H1 (cell line): ENCODE results near the gene HEBP2. TPM values are rescaled to one million over a fixed set of nuclear protein-coding genes. Genes with fewer than 3 reads are reported as not detected.

Source experiments
- CTCF ChIA-PET: fragments of 300-600 bp; sonication (Branson Sonifier 250); formaldehyde crosslinking; loops from one replicate; lab custom pipeline; 2021; ENCODE audit not compliant: partially characterized antibody; lab: Charles Lee
- POLR2A ChIA-PET: fragments of 300-600 bp; sonication (Branson Sonifier 250); formaldehyde crosslinking; loops from one replicate; lab custom pipeline; 2021; ENCODE audit warnings: inconsistent platforms; ENCODE audit not compliant: partially characterized antibody; lab: Charles Lee
- DNase-seq, 2 experiments: peaks; one replicate each; pipeline versions ENCODE4 v3.0.0 to v3.0.0-alpha.2; 2010 to 2022; ENCODE audit warnings: low spot score in 2 of 2, low read depth in 1 of 2, mixed read lengths in 1 of 2
- FAIRE-seq: peaks from 2 replicates; lab custom pipeline; 2011; peaks lifted over from hg19 to GRCh38; lab: Jason Lieb, UNC
- H2AFZ ChIP-seq: 2 replicates; pipeline ENCODE4 v1.8.1; 2012; ENCODE audit warnings: low read length, inconsistent platforms
- H2AK5ac ChIP-seq: 2 replicates; pipeline ENCODE4 v1.6.1; 2013; ENCODE audit warnings: low read depth, low read length
- H2BK120ac ChIP-seq: replicated peaks from 2 replicates; pipeline ENCODE3; 2013; ENCODE audit warnings: low read depth, low read length, inconsistent platforms
- H2BK12ac ChIP-seq: 2 replicates; pipeline ENCODE4 v1.6.1; 2013; ENCODE audit warnings: low read depth, low read length
- H2BK15ac ChIP-seq: 2 replicates; pipeline ENCODE4 v1.6.1; 2013; ENCODE audit warnings: low read length
- H2BK20ac ChIP-seq: 2 replicates; pipeline ENCODE4 v1.6.1; 2013; ENCODE audit warnings: low read length
- H2BK5ac ChIP-seq: 2 replicates; pipeline ENCODE4 v1.6.1; 2013; ENCODE audit warnings: low read depth, low read length
- H3K14ac ChIP-seq: 2 replicates; pipeline ENCODE4 v1.6.1; 2013; ENCODE audit warnings: inconsistent platforms; ENCODE audit not compliant: insufficient read length
- H3K18ac ChIP-seq: 2 replicates; pipeline ENCODE4 v1.6.1; 2013; ENCODE audit warnings: low read length; ENCODE audit errors: extremely low read depth
- H3K23ac ChIP-seq: 2 replicates; pipeline ENCODE4 v1.6.1; 2013; ENCODE audit warnings: inconsistent platforms; ENCODE audit not compliant: insufficient read length
- H3K23me2 ChIP-seq: 2 replicates; pipeline ENCODE4 v1.6.1; 2013; ENCODE audit warnings: low read depth, low read length
- H3K27ac ChIP-seq: 2 replicates; pipeline ENCODE4 v1.6.1; 2011; ENCODE audit warnings: low read depth, low read length, inconsistent platforms
- H3K27me3 ChIP-seq, 4 experiments: replicated peaks in 1 of 4; 1 replicate in 1 of 4; 2 replicates in 3 of 4; pipeline versions ENCODE4 v1.6.1 to v1.8.1; 2011 to 2013; ENCODE audit warnings: low read length in 3 of 4, mild to moderate bottlenecking in 3 of 4, inconsistent platforms in 2 of 4, mixed read lengths in 2 of 4, moderate library complexity in 1 of 4; ENCODE audit not compliant: control insufficient read depth in 3 of 4, insufficient read depth in 3 of 4; ENCODE audit errors: extremely low read depth in 1 of 4
- H3K36me3 ChIP-seq, 4 experiments: 2 replicates each; pipeline versions ENCODE4 v1.6.1 to v1.8.1; 2011 to 2013; ENCODE audit warnings: mild to moderate bottlenecking in 4 of 4, low read length in 3 of 4, moderate library complexity in 2 of 4, control low read depth in 1 of 4, inconsistent platforms in 1 of 4; ENCODE audit not compliant: insufficient read depth in 4 of 4, control insufficient read depth in 2 of 4
- H3K4ac ChIP-seq: replicated peaks from 2 replicates; pipeline ENCODE3; 2013; ENCODE audit warnings: low read length, low read depth, mixed read lengths, inconsistent platforms; ENCODE audit not compliant: insufficient read length
- H3K4me1 ChIP-seq, 4 experiments: replicated peaks in 1 of 4; 1 replicate in 1 of 4; 2 replicates in 3 of 4; pipeline versions ENCODE4 v1.6.1 to v1.8.1; 2011 to 2013; ENCODE audit warnings: low read length in 3 of 4, inconsistent platforms in 2 of 4, mixed read lengths in 1 of 4; ENCODE audit not compliant: insufficient read depth in 4 of 4, control insufficient read depth in 3 of 4
- H3K4me2 ChIP-seq, 2 experiments: 2 replicates each; pipeline versions ENCODE4 v1.6.1 to v1.8.1; 2011 to 2013; ENCODE audit warnings: low read depth in 2 of 2, low read length in 2 of 2, control low read depth in 1 of 2, inconsistent platforms in 1 of 2, mild to moderate bottlenecking in 1 of 2; ENCODE audit not compliant: insufficient read depth in 1 of 2
- H3K4me3 ChIP-seq, 4 experiments: fragments of 200-600, 300-600 bp in 1 of 4; sonication (generic), shearing (Covaris generic), sonication (Bioruptor Twin) in 1 of 4; 2 replicates each; pipeline versions ENCODE4 v1.5.1 to v1.8.1; 2011 to 2016; ENCODE audit warnings: low read length in 4 of 4, low read depth in 3 of 4, control low read depth in 2 of 4, inconsistent platforms in 2 of 4, mild to moderate bottlenecking in 2 of 4, mixed read lengths in 1 of 4, moderate library complexity in 1 of 4; ENCODE audit not compliant: insufficient read depth in 2 of 4; ENCODE audit errors: extremely low read depth in 1 of 4
- H3K56ac ChIP-seq: replicated peaks from 2 replicates; pipeline ENCODE3; 2013; ENCODE audit warnings: low read depth, mild to moderate bottlenecking, mixed read lengths, low read length, inconsistent platforms; ENCODE audit not compliant: insufficient read length
- H3K79me1 ChIP-seq: 2 replicates; pipeline ENCODE4 v1.6.1; 2013; ENCODE audit warnings: low read depth, low read length, control low read depth
- H3K79me2 ChIP-seq, 2 experiments: 2 replicates each; pipeline versions ENCODE4 v1.6.1 to v1.8.1; 2012 to 2013; ENCODE audit warnings: low read length in 2 of 2, mild to moderate bottlenecking in 2 of 2, inconsistent platforms in 1 of 2; ENCODE audit not compliant: insufficient read depth in 2 of 2, control insufficient read depth in 1 of 2
- H3K9ac ChIP-seq, 4 experiments: replicated peaks in 1 of 4; 1 replicate in 1 of 4; 2 replicates in 3 of 4; pipeline versions ENCODE4 v1.6.1 to v1.8.1; 2011 to 2013; ENCODE audit warnings: low read depth in 3 of 4, low read length in 3 of 4, control low read depth in 2 of 4, mild to moderate bottlenecking in 2 of 4, moderate library complexity in 2 of 4, inconsistent platforms in 1 of 4; ENCODE audit errors: extremely low read depth in 1 of 4
- H3K9me3 ChIP-seq, 2 experiments: 2 replicates each; pipeline versions ENCODE4 v1.6.1 to v1.8.1; 2012 to 2013; ENCODE audit warnings: mild to moderate bottlenecking in 2 of 2, moderate library complexity in 2 of 2, control low read depth in 1 of 2, inconsistent platforms in 1 of 2, low read depth in 1 of 2, low read length in 1 of 2, mixed read lengths in 1 of 2; ENCODE audit not compliant: insufficient read depth in 2 of 2
- H4K20me1 ChIP-seq, 2 experiments: replicated peaks in 1 of 2; 2 replicates each; pipeline versions ENCODE3 to v1.8.1; 2011 to 2013; ENCODE audit warnings: inconsistent platforms in 2 of 2, low read length in 2 of 2, mild to moderate bottlenecking in 1 of 2; ENCODE audit not compliant: insufficient read depth in 2 of 2, control insufficient read depth in 1 of 2
- H4K5ac ChIP-seq: 2 replicates; pipeline ENCODE4 v1.6.1; 2013; ENCODE audit warnings: low read length, low read depth, mixed read lengths, inconsistent platforms; ENCODE audit not compliant: insufficient read length
- H4K8ac ChIP-seq: 2 replicates; pipeline ENCODE4 v1.8.0; 2013; ENCODE audit warnings: mild to moderate bottlenecking, moderate library complexity, low read length, inconsistent platforms; ENCODE audit not compliant: insufficient read depth; ENCODE audit errors: extremely low read depth
- H4K91ac ChIP-seq: replicated peaks from 2 replicates; pipeline ENCODE3; 2013; ENCODE audit warnings: low read length, mixed read lengths, inconsistent platforms; ENCODE audit not compliant: insufficient read length
- ASH2L ChIP-seq: fragments of 200-600, 300-600 bp; sonication (generic); IDR thresholded peaks from one replicate; pipeline ENCODE4 v1.7.1; 2017; ENCODE audit warnings: low read length
- BCL11A ChIP-seq, 2 experiments: IDR thresholded peaks; one replicate each; pipeline ENCODE4 v1.6.1; 2011; ENCODE audit warnings: low read depth in 2 of 2, low read length in 2 of 2, mild to moderate bottlenecking in 2 of 2
- CHD1 ChIP-seq: IDR thresholded peaks from 2 replicates; pipeline ENCODE4 v1.6.1; 2012; ENCODE audit warnings: low read depth, low read length, improper control_type of control experiment
- CHD2 ChIP-seq: IDR thresholded peaks from 2 replicates; pipeline ENCODE4 v1.6.1; 2012; ENCODE audit warnings: low read length, improper control_type of control experiment
- EP300 ChIP-seq, 2 experiments: IDR thresholded peaks; 1 replicate in 1 of 2; 2 replicates in 1 of 2; pipeline ENCODE4 v1.6.1; 2011 to 2012; ENCODE audit warnings: low read depth in 2 of 2, low read length in 2 of 2, mild to moderate bottlenecking in 2 of 2, borderline replicate concordance in 1 of 2, inconsistent platforms in 1 of 2, moderate library complexity in 1 of 2
- HDAC6 ChIP-seq: IDR thresholded peaks from one replicate; pipeline ENCODE4 v1.7.1; 2012; ENCODE audit warnings: low read depth, mild to moderate bottlenecking, inconsistent platforms, low read length, moderate library complexity
- KDM1A ChIP-seq: fragments of 200-600, 300-600 bp; sonication (generic); IDR thresholded peaks from 2 replicates; pipeline ENCODE4 v1.7.1; 2016; ENCODE audit warnings: mild to moderate bottlenecking, low read length, borderline replicate concordance
- POLR2A ChIP-seq, 2 experiments: IDR thresholded peaks; 1 replicate in 1 of 2; 2 replicates in 1 of 2; pipeline ENCODE4 v1.6.1; 2011; ENCODE audit warnings: low read depth in 2 of 2, low read length in 2 of 2, mild to moderate bottlenecking in 2 of 2; ENCODE audit errors: control extremely low read depth in 1 of 2
- POU5F1 ChIP-seq: IDR thresholded peaks from 2 replicates; pipeline ENCODE4 v1.6.1; 2011; ENCODE audit warnings: low read depth, mild to moderate bottlenecking, low read length, moderate library complexity
- SP4 ChIP-seq: IDR thresholded peaks from 2 replicates; pipeline ENCODE4 v1.6.1; 2012; ENCODE audit warnings: low read length, inconsistent platforms
- TAF1 ChIP-seq: IDR thresholded peaks from 2 replicates; pipeline ENCODE4 v1.6.1; 2011; ENCODE audit warnings: mild to moderate bottlenecking, low read depth, low read length
- TAF7 ChIP-seq: optimal IDR thresholded peaks from 2 replicates; pipeline ENCODE3; 2011; ENCODE audit warnings: low read depth, mild to moderate bottlenecking, inconsistent platforms, low read length, moderate library complexity, borderline replicate concordance
- WGBS, 2 experiments: shearing (Covaris generic) in 1 of 2; methylation state at CpG; one replicate each; pipeline versions ENCODE4 v1.1.6 to v1.1.7; 2013 to 2015; ENCODE audit warnings: low lambda C conversion rate in 2 of 2, mixed read lengths in 2 of 2, inconsistent platforms in 1 of 2, low coverage in 1 of 2, missing lambda C conversion rate in 1 of 2; ENCODE audit not compliant: insufficient replicate concordance in 2 of 2, insufficient coverage in 1 of 2, insufficient read length in 1 of 2; ENCODE audit errors: extremely low coverage in 1 of 2, missing lambda C conversion rate in 1 of 2; 5-methylcytosine and 5-hydroxymethylcytosine counted together
- polyA plus RNA-seq, 7 experiments: library from polyadenylated mRNA; depleted of rRNA in 3 of 7; stranded (reverse) in 5 of 7; unstranded in 2 of 7; fragments of >200 nt in 5 of 7; fragments of 200-250 nt in 2 of 7; gene quantifications; 1 replicate in 5 of 7; 2 replicates in 1 of 7; 4 replicates in 1 of 7; pipeline versions ENCODE4 v1.2.1 to v1.2.3, GENCODE V29; 2011 to 2013; ENCODE audit warnings: missing spikeins in 2 of 7, mixed read lengths in 2 of 7
- total RNA-seq: library from RNA; stranded (reverse); fragmentation: NEBNext Ultra II Directional; extraction: Animal tissue kit (Norgen Biotek cat#: 25700); gene quantifications from 2 replicates; pipeline ENCODE4 v1.2.1, GENCODE V29; 2021

Gene HEBP2
- total and polyA plus RNA-seq, 2 of the 8 experiments (the other 6 are each of a cell fraction or from before 2014, with no cell fraction given): 6.5 to 37.9 TPM

- Histone ChIP-seq H3K9me3 (no peaks in the 10 kb centered on the region), H4K91ac (no peak overlapping the region), H3K4ac (no peak overlapping the region), H2BK120ac (no peak overlapping the region), H2BK15ac (no peak overlapping the region), H3K79me2 (no peaks in the 10 kb centered on the region), H4K5ac (no peak overlapping the region), H2BK5ac (no peak overlapping the region), H4K8ac (no peak overlapping the region), H2AK5ac (no peak overlapping the region), H3K4me2 (no peak overlapping the region), H3K23ac (no peak overlapping the region), H3K56ac (no peak overlapping the region), H3K14ac (no peak overlapping the region), H3K27ac (no peak overlapping the region), H2AFZ (no peak overlapping the region), H2BK20ac (no peak overlapping the region), H3K4me3 (no peak overlapping the region), H3K4me1 (peaks cover 0 to 4% (median 1%) of the 10 kb centered on the region in 4 experiments; a peak in 3 of 7 replicates), H2BK12ac (no peak overlapping the region), H3K23me2 (no peaks in the 10 kb centered on the region), H3K79me1 (no peaks in the 10 kb centered on the region), H4K20me1 (no peaks in the 10 kb centered on the region), H3K9ac (no peak overlapping the region), H3K27me3 (no peaks in the 10 kb centered on the region), H3K18ac (no peak overlapping the region), H3K36me3 (no peaks in the 10 kb centered on the region)
- FAIRE-seq: no peak
- ChIA-PET POLR2A (no interaction called here), CTCF (interaction anchor here (0.9 kb wide), 1 partner anchor 17 kb away, joined by 3 read pairs; no protein-coding TSS in a partner anchor)
- TF ChIP-seq ASH2L (no peak), TAF1 (no peak), SP4 (no peak), KDM1A (no peak), BCL11A (IDR thresholded peaks at IDR 0.05; ENCODE audit: low read depth in 2 of 2, low read length in 2 of 2) (no peak), HDAC6 (no peak), POU5F1 (no peak), CHD1 (no peak), CHD2 (no peak), TAF7 (no peak), POLR2A (IDR thresholded peaks at IDR 0.05; ENCODE audit: control extremely low read depth in 1 of 2, low read depth in 2 of 2, low read length in 2 of 2) (no peak), EP300 (IDR thresholded peaks at IDR 0.05; ENCODE audit: borderline replicate concordance in 1 of 2, low read depth in 2 of 2, low read length in 2 of 2) (no peak)
- no peak for DNase-seq
- WGBS, 2 experiments: 92% methylated on average over 5 of the region's 5 CpGs; no CpG with 5 or more reads in 1 of the 2 experiments
These were observed 14.5 kb upstream of the HEBP2 start for GRCh38 chr6:138389551-138389950.
